Astrocyte (in vitro differentiated cells and primary cell): ENCODE data around the gene RPL10A.

ENCODE experiments used
- EZH2 ChIP-seq: IDR thresholded peaks from 2 replicates; pipeline ENCODE4 v1.6.1; 2012; ENCODE audit warnings: mild to moderate bottlenecking, low read length, inconsistent platforms; ENCODE audit not compliant: insufficient read depth
- TF ChIP-seq, protein P1 (sequence below): IDR thresholded peaks from 2 replicates; pipeline ENCODE4 v1.5.1; 2011; ENCODE audit warnings: low read depth, mild to moderate bottlenecking, inconsistent platforms, low read length, moderate library complexity; ENCODE audit not compliant: insufficient read depth

GRCh38 chr6:35498422-35499067, 30.3 kb downstream of the RPL10A start:
- TF ChIP-seq EZH2 = no peak
- TF ChIP-seq, protein P1, sequence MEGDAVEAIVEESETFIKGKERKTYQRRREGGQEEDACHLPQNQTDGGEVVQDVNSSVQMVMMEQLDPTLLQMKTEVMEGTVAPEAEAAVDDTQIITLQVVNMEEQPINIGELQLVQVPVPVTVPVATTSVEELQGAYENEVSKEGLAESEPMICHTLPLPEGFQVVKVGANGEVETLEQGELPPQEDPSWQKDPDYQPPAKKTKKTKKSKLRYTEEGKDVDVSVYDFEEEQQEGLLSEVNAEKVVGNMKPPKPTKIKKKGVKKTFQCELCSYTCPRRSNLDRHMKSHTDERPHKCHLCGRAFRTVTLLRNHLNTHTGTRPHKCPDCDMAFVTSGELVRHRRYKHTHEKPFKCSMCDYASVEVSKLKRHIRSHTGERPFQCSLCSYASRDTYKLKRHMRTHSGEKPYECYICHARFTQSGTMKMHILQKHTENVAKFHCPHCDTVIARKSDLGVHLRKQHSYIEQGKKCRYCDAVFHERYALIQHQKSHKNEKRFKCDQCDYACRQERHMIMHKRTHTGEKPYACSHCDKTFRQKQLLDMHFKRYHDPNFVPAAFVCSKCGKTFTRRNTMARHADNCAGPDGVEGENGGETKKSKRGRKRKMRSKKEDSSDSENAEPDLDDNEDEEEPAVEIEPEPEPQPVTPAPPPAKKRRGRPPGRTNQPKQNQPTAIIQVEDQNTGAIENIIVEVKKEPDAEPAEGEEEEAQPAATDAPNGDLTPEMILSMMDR = no peak
